GM21447 (cell line): ENCODE results near the gene NUP62.
"Not testable (repeated sequence)": the region's sequence is repeated elsewhere in the genome, so short reads cannot be mapped to it uniquely, and the experiment has no call there.

Experiments used
- ATAC-seq: cut with Tn5 transposase; IDR thresholded peaks from one replicate; pipeline ENCODE4 v1.9.1; 2021; ENCODE audit not compliant: unreplicated experiment

NUP62 gene

DNA sequence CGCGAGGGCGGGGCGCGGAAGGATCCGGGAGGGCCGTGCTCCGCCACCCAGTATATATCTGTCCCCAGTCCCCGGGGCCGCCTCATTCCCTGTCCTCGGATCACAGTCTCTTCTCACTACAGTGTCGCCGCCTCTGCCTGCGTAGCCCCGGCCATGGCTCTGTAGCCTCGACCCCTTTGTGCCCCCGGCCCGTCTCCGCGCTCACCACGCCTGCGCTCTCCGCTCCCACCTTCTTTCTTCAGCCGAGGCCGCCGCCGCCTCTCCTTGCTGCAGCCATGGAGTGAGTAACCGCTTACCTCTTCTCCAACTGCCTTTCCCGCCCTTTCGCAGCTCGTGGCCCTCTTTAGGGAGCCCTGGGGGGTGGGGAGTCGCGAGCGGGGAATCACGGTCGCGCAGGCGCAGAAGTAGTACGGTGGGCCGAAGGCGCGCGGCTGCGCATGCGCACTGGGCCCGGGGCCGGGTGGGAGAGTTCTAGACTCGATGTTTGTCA lies at the start of gene NUP62, which contains the start of gene ATF5:
Gene NUP62 (minus strand): TSS at position 384 of the 490 bp plus-strand sequence. CDS start 19,697 bp downstream, outside the sequence.
Gene ATF5 (plus strand): TSS at position 85 of the 490 bp plus-strand sequence. CDS start 1,646 bp downstream, outside the sequence.
- ATAC-seq = peak; percentile 30

DNA sequence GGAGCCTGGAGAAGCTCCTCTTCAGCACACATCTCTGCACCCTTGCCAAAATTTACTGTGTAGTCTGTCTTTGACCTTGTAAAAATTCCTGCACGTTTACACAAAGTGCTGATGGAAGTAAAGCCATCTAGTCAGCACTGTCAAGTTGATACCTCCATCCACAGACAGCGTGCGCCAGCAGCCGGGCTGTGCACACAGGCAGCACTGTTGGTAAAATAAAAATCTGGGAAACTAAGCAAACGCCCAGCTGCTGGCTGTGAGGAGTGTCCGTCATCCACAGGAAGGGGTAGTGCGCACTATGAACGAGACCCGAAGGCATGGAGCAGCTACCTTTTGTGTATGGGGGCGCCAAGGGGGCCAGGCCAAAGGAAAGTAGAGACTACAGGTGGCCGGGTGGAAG lies 49.0 kb upstream of the NUP62 start:
- ATAC-seq = no peak

- no peak for ATAC-seq
These were observed 48.6 kb upstream of the NUP62 start for GRCh38 chr19:49977881-49978280.

- ATAC-seq = no peak
These were observed 47.8 kb upstream of the NUP62 start for GRCh38 chr19:49977076-49977475.

DNA sequence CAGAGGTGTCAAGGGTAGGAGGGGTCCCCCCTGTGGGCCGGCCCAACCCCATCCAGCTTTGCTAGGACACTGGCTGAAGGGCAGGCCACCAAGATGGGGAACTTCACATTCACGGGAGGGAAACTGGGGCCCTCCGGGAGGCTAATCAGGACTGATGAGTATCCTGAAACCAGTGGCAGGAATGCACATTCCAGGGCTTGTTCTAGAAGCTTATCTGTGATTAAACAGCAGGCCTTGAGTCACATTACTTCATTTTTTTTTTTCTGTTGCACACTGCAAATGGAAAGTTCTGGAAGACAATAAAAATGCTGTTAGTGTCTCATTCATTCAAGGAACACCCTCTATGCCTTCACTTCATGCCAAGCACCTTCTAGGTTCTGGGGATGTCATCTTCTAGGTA lies 47.2 kb upstream of the NUP62 start:
- no peak for ATAC-seq

DNA sequence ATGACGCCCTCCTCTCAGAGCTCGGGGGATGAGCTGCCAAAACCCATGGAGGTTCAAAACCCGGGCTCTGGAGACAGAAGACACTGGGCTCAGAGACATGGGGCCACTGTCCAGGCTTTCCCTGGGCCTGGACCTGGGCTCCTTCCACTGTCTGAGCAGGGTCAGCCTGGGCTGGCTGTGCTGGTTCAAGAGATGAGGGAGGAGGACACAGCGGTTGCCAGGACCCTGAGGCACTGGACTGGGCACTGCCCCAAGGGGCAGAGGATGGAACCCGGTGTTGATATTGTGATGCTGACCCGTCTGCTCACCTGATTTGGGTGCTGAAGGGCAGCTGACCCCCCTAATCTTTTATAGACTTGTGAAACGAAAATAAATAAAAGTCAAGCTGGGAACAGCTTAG lies 45.7 kb upstream of the NUP62 start:
- no peak for ATAC-seq

DNA sequence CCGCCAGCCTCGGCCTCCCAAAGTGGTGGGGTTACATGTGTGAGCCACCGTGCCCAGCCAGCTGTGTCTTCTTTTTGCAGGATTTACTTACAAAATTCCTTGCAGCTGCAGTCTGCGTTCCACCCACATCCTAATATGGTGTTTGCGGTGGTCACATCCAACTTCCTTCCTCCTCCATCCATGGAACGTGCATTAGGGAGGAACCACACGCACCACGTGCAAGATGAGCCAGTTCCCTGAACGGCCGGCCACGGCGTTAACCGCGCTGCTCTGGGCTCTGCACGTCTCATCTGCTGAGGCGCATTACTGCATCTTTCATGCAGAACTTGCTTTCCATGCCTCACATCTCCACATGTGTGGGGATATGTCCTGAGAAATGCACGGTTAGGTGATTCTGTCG lies 44.7 kb upstream of the NUP62 start:
- ATAC-seq = no peak

GRCh38 chr19:49972841-49973240 lies 43.5 kb upstream of the NUP62 start:
- no peak for ATAC-seq

GRCh38 chr19:49971991-49972411 lies 42.7 kb upstream of the NUP62 start:
- ATAC-seq = no peak

GRCh38 chr19:49969355-49969754 lies 40.1 kb upstream of the NUP62 start:
- ATAC-seq = not testable (repeated sequence)

DNA sequence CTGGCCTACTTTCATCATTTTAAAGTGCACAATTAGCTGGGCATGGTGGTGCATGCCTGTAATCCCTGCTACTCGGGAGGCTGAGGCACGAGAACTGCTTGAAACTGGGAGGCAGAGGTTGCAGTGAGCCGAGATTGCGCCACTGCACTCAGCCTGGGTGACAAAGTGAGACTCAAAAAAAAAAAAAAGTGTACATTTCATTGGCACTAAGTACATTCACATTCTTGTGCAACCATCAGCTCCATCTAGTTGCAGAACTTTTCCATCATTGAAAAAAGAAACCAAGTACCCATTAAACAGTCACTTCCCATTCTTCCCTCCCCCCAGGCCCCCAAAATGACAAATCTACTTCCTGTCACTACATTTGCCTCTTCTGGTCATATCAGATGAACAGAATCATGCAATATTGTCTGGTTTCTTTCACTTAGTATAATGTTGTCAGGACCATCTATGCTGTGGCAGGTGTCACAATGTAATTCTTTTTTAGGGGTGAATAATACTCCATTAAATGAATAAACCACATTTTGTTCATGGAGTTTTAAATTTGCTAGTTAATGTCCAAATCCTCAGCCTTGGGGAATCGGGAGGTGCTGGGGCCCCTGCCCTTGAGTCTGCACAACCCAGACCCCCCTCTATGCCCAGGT lies 39.1 kb upstream of the NUP62 start:
- ATAC-seq = no peak

GRCh38 chr19:49960980-49961379 lies 31.7 kb upstream of the NUP62 start, which contains the start of gene SIGLEC11:
SIGLEC11 (minus strand) TSS chr19:49961172; CDS start chr19:49961081, 91 bp downstream.
- ATAC-seq = not testable (repeated sequence)

DNA sequence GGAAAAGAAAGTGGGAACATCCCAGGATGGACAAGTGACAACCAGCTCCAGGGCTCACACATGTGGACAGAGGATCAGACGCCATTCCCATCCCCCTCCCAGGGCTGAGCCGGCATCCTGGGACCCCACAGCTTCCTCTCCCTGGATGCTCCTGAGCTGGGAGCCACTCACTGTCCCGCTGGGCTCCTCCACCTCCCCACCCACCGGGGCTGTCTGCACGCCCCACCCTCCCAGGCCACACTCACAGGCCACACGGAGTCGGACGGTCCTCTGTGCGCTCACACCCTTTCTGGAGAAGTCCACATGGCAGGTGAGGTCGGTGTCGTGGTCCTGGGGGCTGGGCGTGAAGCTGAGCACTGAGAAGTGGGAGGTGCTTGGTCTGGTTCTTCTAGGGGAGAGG lies 30.6 kb upstream of the NUP62 start:
- not testable (repeated sequence) for ATAC-seq

GRCh38 chr19:49958596-49958995 lies 29.3 kb upstream of the NUP62 start:
- not testable (repeated sequence) for ATAC-seq

DNA sequence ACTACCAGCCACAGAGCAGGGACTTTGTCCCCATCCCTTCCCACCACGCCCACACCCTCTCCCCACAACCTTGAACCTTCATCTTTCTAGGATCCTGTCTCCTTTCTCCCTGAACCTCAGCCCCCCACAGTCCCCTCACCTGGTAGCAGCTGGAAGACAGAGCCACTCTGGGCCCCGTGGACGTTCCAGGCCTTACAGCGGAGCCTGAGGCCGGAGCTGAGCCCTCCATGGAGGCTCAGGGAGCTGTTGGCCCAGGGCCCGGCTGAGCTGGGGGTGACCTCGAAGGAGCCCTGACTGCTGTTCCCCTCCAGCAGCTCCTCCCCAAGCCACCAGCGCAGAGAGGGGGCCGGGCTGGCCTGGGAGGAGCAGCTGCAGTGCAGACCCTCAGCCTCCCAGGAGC lies 28.8 kb upstream of the NUP62 start:
- not testable (repeated sequence) for ATAC-seq

DNA sequence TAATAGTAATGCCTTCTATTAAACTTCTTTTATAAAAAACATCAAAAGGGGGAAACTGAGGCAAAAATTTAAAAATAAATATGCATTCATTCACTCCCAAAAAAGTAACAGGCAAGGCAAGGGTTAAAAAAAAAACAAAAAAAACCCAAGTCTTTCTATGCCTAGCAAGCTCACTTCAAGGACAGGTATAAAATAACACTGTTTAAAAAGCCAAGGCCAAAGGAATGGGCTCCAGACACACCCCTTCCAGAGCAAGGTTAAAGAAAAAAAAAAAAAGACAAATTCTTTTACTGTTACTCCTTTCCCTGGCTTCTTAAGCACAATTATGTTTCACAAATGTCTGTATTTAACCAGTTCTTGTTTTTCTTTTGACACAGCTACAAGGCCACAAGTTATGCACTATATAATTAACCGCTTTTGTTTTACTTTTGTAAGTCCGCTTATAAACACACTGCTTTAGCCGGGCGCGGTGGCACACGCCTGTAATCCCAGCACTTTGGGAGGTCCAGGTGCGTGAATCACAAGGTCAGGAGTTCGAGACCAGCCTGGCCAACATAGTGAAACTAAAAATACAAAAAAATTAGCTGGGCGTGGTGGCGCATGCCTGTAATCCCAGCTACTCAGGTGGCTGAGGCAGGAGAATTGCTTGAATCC lies 28.1 kb upstream of the NUP62 start:
- no peak for ATAC-seq

- ATAC-seq = no peak
These were observed 26.8 kb upstream of the NUP62 start for GRCh38 chr19:49956115-49956495.

DNA sequence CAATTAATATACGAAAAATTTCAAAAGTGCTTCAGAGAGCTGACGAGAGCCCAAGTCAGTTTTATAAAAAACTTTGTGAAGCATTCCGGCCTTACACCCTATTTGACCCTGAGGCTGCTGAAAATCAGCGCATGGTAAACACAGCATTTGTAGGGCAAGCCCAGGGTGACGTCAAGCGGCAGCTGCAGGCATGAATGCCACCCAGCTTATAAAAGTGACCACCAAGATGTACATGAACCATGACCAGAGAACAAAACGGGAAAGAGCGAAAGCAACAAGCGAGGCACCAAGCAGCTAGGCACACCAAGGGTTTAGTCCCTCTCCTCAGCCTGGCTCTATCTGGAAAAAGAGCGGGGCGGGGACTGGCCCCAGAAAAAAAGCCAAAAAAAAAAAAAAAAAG lies 25.6 kb upstream of the NUP62 start:
- ATAC-seq = no peak

- ATAC-seq = no peak
These were observed 25.0 kb upstream of the NUP62 start for GRCh38 chr19:49954092-49954829.

- no peak for ATAC-seq
These were observed 24.1 kb upstream of the NUP62 start for GRCh38 chr19:49953416-49953815.

GRCh38 chr19:49952906-49953305 lies 23.6 kb upstream of the NUP62 start:
- no peak for ATAC-seq

DNA sequence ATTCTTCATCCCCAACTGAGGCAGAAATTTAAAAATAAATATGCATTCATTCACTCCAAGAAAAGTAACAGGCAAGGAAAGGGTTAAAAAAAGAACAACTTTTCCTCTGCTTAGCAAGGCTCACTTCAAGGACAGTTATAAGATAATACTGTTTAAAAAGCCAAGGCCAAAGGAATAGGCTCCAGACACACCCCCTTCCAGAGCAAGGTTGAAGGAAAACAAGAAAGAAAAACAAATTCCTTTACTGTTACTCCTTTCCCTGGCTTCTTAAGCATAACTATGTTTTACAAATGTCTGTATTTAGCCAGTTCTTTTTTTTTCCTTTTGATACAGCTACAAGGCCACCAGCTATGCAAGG lies 23.2 kb upstream of the NUP62 start:
- ATAC-seq = no peak
